ENCODE data around the gene SLC8B1.

- TF ChIP-seq CTCF (IDR thresholded peaks at IDR 0.05) (no peak), EP300 (IDR thresholded peaks at IDR 0.05) (no peak)
Measured at GRCh38 chr12:113276946-113277500, 57.9 kb downstream of the SLC8B1 start.
